HEK293 (cell line): ENCODE results near the gene BOD1L2.

Source experiments
- CTCF ChIA-PET: fragments of 350-600 bp; formaldehyde crosslinking; extraction: SDS; loops from one replicate; lab custom pipeline; 2021; ENCODE audit warnings: antibody characterized with exemption; lab: Yijun Ruan, JAX
- POLR2A ChIA-PET: fragments of 300-600 bp; formaldehyde crosslinking; extraction: SDS; loops from one replicate; lab custom pipeline; 2020; ENCODE audit warnings: antibody characterized with exemption, inconsistent platforms; lab: Yijun Ruan, JAX
- H3K27ac ChIP-seq: fragments of 200-500 bp; sonication (Bioruptor generic); 2 replicates; pipeline ENCODE4 v1.5.1; 2014; ENCODE audit warnings: low read depth, low read length, control low read depth, inconsistent platforms; ENCODE audit errors: extremely low read depth
- H3K36me3 ChIP-seq, 2 experiments: fragments of 200-500 bp in 1 of 2; sonication (Bioruptor generic) in 1 of 2; 1 replicate in 1 of 2; 2 replicates in 1 of 2; pipeline ENCODE4 v1.5.1; 2014 to 2017; ENCODE audit warnings: inconsistent platforms in 2 of 2, low read length in 2 of 2; ENCODE audit not compliant: control insufficient read depth in 2 of 2, insufficient read depth in 1 of 2
- H3K4me1 ChIP-seq: fragments of 200-500 bp; sonication (Bioruptor generic); 2 replicates; pipeline ENCODE4 v1.5.1; 2014; ENCODE audit warnings: mild to moderate bottlenecking, low read length, inconsistent platforms; ENCODE audit not compliant: control insufficient read depth, insufficient read depth
- H3K4me3 ChIP-seq: 2 replicates; pipeline ENCODE4 v1.5.1; 2011; ENCODE audit warnings: low read depth, mild to moderate bottlenecking, control low read depth, low read length, moderate library complexity
- H3K9me3 ChIP-seq: fragments of 200-500 bp; sonication (Bioruptor generic); 2 replicates; pipeline ENCODE4 v1.5.1; 2014; ENCODE audit warnings: low read depth, low read length, inconsistent platforms; ENCODE audit not compliant: control insufficient read depth, insufficient read depth
- HOXA7 ChIP-seq: sonication (generic); formaldehyde crosslinking; IDR thresholded peaks from 2 replicates; pipeline ENCODE4 v1.8.1; 2022; ENCODE audit warnings: missing genetic modification reagents, borderline replicate concordance
- KLF16 ChIP-seq: fragments of 450-650 bp; formaldehyde crosslinking; IDR thresholded peaks from 2 replicates; pipeline ENCODE4 v1.5.1; 2017; ENCODE audit warnings: missing biosample characterization, missing genetic modification characterization
- KLF7 ChIP-seq: fragments of 450-650 bp; formaldehyde crosslinking; IDR thresholded peaks from 2 replicates; pipeline ENCODE4 v1.5.1; 2016; ENCODE audit warnings: missing biosample characterization, missing genetic modification characterization, borderline replicate concordance
- OSR2 ChIP-seq: fragments of 450-650 bp; formaldehyde crosslinking; IDR thresholded peaks from 2 replicates; pipeline ENCODE4 v1.5.1; 2016; ENCODE audit warnings: missing biosample characterization, missing genetic modification characterization
- RBAK ChIP-seq: fragments of 450-650 bp; formaldehyde crosslinking; IDR thresholded peaks from 2 replicates; pipeline ENCODE4 v1.5.1; 2016; ENCODE audit warnings: missing biosample characterization, missing genetic modification characterization
- SALL2 ChIP-seq: fragments of 450-650 bp; formaldehyde crosslinking; IDR thresholded peaks from 2 replicates; pipeline ENCODE4 v1.5.0; 2017; ENCODE audit warnings: missing biosample characterization, mild to moderate bottlenecking, missing genetic modification characterization, borderline replicate concordance
- SCRT1 ChIP-seq: fragments of 450-650 bp; formaldehyde crosslinking; IDR thresholded peaks from 2 replicates; pipeline ENCODE4 v1.5.1; 2016; ENCODE audit warnings: missing biosample characterization, missing genetic modification characterization, borderline replicate concordance
- SP2 ChIP-seq: fragments of 450-650 bp; formaldehyde crosslinking; IDR thresholded peaks from 2 replicates; pipeline ENCODE4 v1.5.1; 2016; ENCODE audit warnings: missing biosample characterization, missing genetic modification characterization
- SP7 ChIP-seq: fragments of 450-650 bp; formaldehyde crosslinking; IDR thresholded peaks from 2 replicates; pipeline ENCODE4 v1.5.1; 2016; ENCODE audit warnings: missing biosample characterization, missing genetic modification characterization
- TCF7L2 ChIP-seq: IDR thresholded peaks from 2 replicates; pipeline ENCODE4 v1.6.1; 2011; ENCODE audit warnings: low read depth, mild to moderate bottlenecking, inconsistent platforms, low read length, moderate library complexity, borderline replicate concordance
- WT1 ChIP-seq: fragments of 450-650 bp; formaldehyde crosslinking; IDR thresholded peaks from 2 replicates; pipeline ENCODE4 v1.5.1; 2016; ENCODE audit warnings: missing biosample characterization, missing genetic modification characterization
- ZNF121 ChIP-seq: fragments of 450-650 bp; formaldehyde crosslinking; IDR thresholded peaks from 2 replicates; pipeline ENCODE4 v1.5.1; 2016; ENCODE audit warnings: missing biosample characterization, missing genetic modification characterization
- ZNF16 ChIP-seq: fragments of 450-650 bp; formaldehyde crosslinking; IDR thresholded peaks from 2 replicates; pipeline ENCODE4 v1.5.1; 2016; ENCODE audit warnings: low read depth, missing biosample characterization, missing genetic modification characterization
- ZNF311 ChIP-seq: fragments of 450-650 bp; formaldehyde crosslinking; IDR thresholded peaks from 2 replicates; pipeline ENCODE4 v1.5.1; 2017; ENCODE audit warnings: missing biosample characterization, missing genetic modification characterization, borderline replicate concordance
- ZNF335 ChIP-seq: fragments of 450-650 bp; formaldehyde crosslinking; conservative IDR thresholded peaks from 2 replicates; pipeline ENCODE4 v1.5.1; 2016; ENCODE audit warnings: missing biosample characterization, missing genetic modification characterization
- ZNF37A ChIP-seq: fragments of 450-650 bp; IDR thresholded peaks from 2 replicates; pipeline ENCODE4 v1.5.1; 2018; ENCODE audit warnings: missing biosample characterization, missing genetic modification characterization
- ZNF394 ChIP-seq: fragments of 450-650 bp; formaldehyde crosslinking; IDR thresholded peaks from 2 replicates; pipeline ENCODE4 v1.5.1; 2016; ENCODE audit warnings: missing biosample characterization, missing genetic modification characterization, mild to moderate bottlenecking, moderate library complexity, borderline replicate concordance
- ZNF416 ChIP-seq: fragments of 450-650 bp; formaldehyde crosslinking; IDR thresholded peaks from 2 replicates; pipeline ENCODE4 v1.5.1; 2016; ENCODE audit warnings: missing biosample characterization, missing genetic modification characterization
- ZNF530 ChIP-seq: fragments of 450-650 bp; formaldehyde crosslinking; IDR thresholded peaks from 2 replicates; pipeline ENCODE4 v1.5.1; 2016; ENCODE audit warnings: low read depth, missing biosample characterization, missing genetic modification characterization
- ZNF544 ChIP-seq: fragments of 450-650 bp; formaldehyde crosslinking; IDR thresholded peaks from 2 replicates; pipeline ENCODE4 v1.5.0; 2017; ENCODE audit warnings: missing biosample characterization, missing genetic modification characterization
- ZNF561 ChIP-seq: fragments of 450-650 bp; IDR thresholded peaks from 2 replicates; pipeline ENCODE4 v1.5.1; 2018; ENCODE audit warnings: missing biosample characterization, missing genetic modification characterization, borderline replicate concordance
- ZNF660 ChIP-seq: fragments of 450-650 bp; IDR thresholded peaks from 2 replicates; pipeline ENCODE4 v1.5.1; 2018; ENCODE audit warnings: missing biosample characterization, mild to moderate bottlenecking, missing genetic modification characterization
- ZNF677 ChIP-seq: fragments of 450-650 bp; IDR thresholded peaks from 2 replicates; pipeline ENCODE4 v1.5.0; 2018; ENCODE audit warnings: missing biosample characterization, mild to moderate bottlenecking, missing genetic modification characterization, moderate library complexity
- ZNF785 ChIP-seq: fragments of 450-650 bp; formaldehyde crosslinking; IDR thresholded peaks from 2 replicates; pipeline ENCODE4 v1.5.1; 2016; ENCODE audit warnings: missing biosample characterization, missing genetic modification characterization
- ZNF843 ChIP-seq: fragments of 450-650 bp; formaldehyde crosslinking; IDR thresholded peaks from 2 replicates; pipeline ENCODE4 v1.5.1; 2016; ENCODE audit warnings: missing biosample characterization, missing genetic modification characterization
- ZSCAN16 ChIP-seq: fragments of 450-650 bp; formaldehyde crosslinking; IDR thresholded peaks from 2 replicates; pipeline ENCODE4 v1.5.1; 2016; ENCODE audit warnings: missing biosample characterization, missing genetic modification characterization
- ZXDB ChIP-seq: fragments of 450-650 bp; formaldehyde crosslinking; IDR thresholded peaks from 2 replicates; pipeline ENCODE4 v1.5.1; 2016; ENCODE audit warnings: missing biosample characterization, missing genetic modification characterization
- TF ChIP-seq, protein P1 (sequence below): fragments of 450-650 bp; formaldehyde crosslinking; IDR thresholded peaks from 2 replicates; pipeline ENCODE4 v1.5.1; 2016; ENCODE audit warnings: missing biosample characterization, missing genetic modification characterization
- TF ChIP-seq, protein P2 (sequence below): fragments of 450-650 bp; formaldehyde crosslinking; IDR thresholded peaks from 2 replicates; pipeline ENCODE4 v1.5.1; 2016; ENCODE audit warnings: missing biosample characterization, missing genetic modification characterization
- TF ChIP-seq, protein P3 (sequence below): fragments of 450-650 bp; formaldehyde crosslinking; IDR thresholded peaks from 2 replicates; pipeline ENCODE4 v1.5.1; 2016; ENCODE audit warnings: missing biosample characterization, missing genetic modification characterization
- TF ChIP-seq, protein P4 (sequence below): fragments of 450-650 bp; IDR thresholded peaks from 2 replicates; pipeline ENCODE4 v1.5.1; 2018; ENCODE audit warnings: missing biosample characterization, mild to moderate bottlenecking, missing genetic modification characterization

Gene BOD1L2

DNA sequence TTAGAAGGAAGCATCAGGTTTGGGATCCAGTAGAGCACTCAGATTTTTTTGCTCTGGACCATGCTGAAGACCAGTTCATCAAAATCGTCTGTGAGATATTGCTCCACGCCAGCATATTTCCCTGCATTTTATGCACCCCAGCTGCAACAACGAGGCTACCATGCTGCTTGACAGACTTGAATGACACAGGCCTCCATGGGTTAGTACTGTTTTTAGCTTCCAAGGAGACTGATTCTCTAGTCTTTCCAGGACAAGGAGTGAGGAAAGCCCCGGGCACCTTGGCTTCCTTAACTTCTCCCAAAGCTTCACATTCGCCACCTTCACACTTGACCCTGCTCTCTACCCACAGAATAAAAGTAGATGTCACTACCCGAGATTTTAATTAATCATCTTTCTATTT lies 17.5 kb downstream of the BOD1L2 start:
- no peak overlapping the region for H3K27ac ChIP-seq
- TF ChIP-seq TCF7L2 (no peak), SP2 (tag by site-specific recombination) (no peak), SP7 (tag by site-specific recombination) (no peak), ZNF785 (tag by site-specific recombination) (no peak), ZNF530 (tag by site-specific recombination) (no peak), ZNF544 (tag by site-specific recombination) (no peak), ZNF677 (tag by site-specific recombination) (no peak), ZNF37A (tag by site-specific recombination) (no peak), ZNF843 (tag by site-specific recombination) (no peak), WT1 (no peak), OSR2 (tag by site-specific recombination) (no peak), KLF7 (tag by site-specific recombination) (no peak), ZNF16 (no peak), ZNF121 (tag by site-specific recombination) (no peak)
- TF ChIP-seq, protein P1, sequence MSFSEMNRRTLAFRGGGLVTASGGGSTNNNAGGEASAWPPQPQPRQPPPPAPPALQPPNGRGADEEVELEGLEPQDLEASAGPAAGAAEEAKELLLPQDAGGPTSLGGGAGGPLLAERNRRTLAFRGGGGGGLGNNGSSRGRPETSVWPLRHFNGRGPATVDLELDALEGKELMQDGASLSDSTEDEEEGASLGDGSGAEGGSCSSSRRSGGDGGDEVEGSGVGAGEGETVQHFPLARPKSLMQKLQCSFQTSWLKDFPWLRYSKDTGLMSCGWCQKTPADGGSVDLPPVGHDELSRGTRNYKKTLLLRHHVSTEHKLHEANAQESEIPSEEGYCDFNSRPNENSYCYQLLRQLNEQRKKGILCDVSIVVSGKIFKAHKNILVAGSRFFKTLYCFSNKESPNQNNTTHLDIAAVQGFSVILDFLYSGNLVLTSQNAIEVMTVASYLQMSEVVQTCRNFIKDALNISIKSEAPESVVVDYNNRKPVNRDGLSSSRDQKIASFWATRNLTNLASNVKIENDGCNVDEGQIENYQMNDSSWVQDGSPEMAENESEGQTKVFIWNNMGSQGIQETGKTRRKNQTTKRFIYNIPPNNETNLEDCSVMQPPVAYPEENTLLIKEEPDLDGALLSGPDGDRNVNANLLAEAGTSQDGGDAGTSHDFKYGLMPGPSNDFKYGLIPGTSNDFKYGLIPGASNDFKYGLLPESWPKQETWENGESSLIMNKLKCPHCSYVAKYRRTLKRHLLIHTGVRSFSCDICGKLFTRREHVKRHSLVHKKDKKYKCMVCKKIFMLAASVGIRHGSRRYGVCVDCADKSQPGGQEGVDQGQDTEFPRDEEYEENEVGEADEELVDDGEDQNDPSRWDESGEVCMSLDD (tag by site-specific recombination) = no peak
- TF ChIP-seq, protein P2, sequence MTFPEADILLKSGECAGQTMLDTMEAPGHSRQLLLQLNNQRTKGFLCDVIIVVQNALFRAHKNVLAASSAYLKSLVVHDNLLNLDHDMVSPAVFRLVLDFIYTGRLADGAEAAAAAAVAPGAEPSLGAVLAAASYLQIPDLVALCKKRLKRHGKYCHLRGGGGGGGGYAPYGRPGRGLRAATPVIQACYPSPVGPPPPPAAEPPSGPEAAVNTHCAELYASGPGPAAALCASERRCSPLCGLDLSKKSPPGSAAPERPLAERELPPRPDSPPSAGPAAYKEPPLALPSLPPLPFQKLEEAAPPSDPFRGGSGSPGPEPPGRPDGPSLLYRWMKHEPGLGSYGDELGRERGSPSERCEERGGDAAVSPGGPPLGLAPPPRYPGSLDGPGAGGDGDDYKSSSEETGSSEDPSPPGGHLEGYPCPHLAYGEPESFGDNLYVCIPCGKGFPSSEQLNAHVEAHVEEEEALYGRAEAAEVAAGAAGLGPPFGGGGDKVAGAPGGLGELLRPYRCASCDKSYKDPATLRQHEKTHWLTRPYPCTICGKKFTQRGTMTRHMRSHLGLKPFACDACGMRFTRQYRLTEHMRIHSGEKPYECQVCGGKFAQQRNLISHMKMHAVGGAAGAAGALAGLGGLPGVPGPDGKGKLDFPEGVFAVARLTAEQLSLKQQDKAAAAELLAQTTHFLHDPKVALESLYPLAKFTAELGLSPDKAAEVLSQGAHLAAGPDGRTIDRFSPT = no peak
- POLR2A ChIA-PET = no interaction called here
- no peaks in the 10 kb centered on the region for H3K36me3 ChIP-seq
- no peak overlapping the region for H3K4me3 ChIP-seq
- H3K4me1 ChIP-seq = no peaks in the 10 kb centered on the region
- CTCF ChIA-PET = no interaction called here
- no peaks in the 10 kb centered on the region for H3K9me3 ChIP-seq

DNA sequence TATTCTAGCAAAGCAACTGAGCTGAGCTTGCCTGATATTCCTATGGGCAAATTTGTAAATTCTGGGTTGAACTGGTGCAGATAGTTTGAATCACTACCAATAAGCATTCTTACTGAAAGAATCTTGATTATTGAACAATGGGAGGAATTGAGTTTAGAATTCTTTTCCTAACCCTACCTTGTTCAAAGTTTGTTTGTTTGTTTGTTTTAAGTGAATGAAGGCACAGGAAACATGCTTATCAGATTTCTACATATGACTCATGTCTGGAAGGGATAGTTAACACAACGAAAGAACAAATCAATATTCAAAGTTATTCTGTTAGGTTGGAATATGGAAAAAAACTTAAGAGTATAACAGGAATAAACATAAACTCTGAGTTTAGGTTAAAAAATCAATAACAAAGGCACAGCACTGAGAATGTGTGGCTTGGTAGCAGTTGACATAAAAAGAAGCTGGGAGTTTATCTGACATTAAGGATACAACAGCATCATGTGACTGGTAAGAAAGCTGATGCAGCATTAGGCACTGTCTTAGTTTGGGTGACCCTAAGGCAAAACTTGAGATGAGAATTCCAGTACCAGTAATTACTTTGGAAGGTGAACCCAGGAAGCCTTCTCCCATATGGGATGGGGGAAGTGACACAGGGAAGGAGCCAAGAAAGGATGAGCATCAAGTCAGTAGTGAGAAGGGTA lies 20.9 kb downstream of the BOD1L2 start:
- Histone ChIP-seq H3K4me3 (no peak overlapping the region), H3K9me3 (no peaks in the 10 kb centered on the region), H3K4me1 (no peaks in the 10 kb centered on the region), H3K27ac (no peak overlapping the region), H3K36me3 (no peaks in the 10 kb centered on the region)
- ChIA-PET CTCF (no interaction called here), POLR2A (no interaction called here)
- TF ChIP-seq KLF16 (tag by site-specific recombination) = no peak
- TF ChIP-seq SALL2 (tag by site-specific recombination) = no peak
- TF ChIP-seq, protein P3, sequence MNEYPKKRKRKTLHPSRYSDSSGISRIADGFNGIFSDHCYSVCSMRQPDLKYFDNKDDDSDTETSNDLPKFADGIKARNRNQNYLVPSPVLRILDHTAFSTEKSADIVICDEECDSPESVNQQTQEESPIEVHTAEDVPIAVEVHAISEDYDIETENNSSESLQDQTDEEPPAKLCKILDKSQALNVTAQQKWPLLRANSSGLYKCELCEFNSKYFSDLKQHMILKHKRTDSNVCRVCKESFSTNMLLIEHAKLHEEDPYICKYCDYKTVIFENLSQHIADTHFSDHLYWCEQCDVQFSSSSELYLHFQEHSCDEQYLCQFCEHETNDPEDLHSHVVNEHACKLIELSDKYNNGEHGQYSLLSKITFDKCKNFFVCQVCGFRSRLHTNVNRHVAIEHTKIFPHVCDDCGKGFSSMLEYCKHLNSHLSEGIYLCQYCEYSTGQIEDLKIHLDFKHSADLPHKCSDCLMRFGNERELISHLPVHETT = no peak
- TF ChIP-seq ZSCAN16 = no peak
- no peak for TF ChIP-seq ZNF394 (tag by site-specific recombination)
- no peak for TF ChIP-seq ZNF416 (tag by site-specific recombination)
- TF ChIP-seq HOXA7 = no peak
- TF ChIP-seq ZNF660 (tag by site-specific recombination) = no peak
- TF ChIP-seq ZNF335 (tag by site-specific recombination) = no peak
- TF ChIP-seq ZNF561 (tag by site-specific recombination) = no peak
- TF ChIP-seq, protein P4, sequence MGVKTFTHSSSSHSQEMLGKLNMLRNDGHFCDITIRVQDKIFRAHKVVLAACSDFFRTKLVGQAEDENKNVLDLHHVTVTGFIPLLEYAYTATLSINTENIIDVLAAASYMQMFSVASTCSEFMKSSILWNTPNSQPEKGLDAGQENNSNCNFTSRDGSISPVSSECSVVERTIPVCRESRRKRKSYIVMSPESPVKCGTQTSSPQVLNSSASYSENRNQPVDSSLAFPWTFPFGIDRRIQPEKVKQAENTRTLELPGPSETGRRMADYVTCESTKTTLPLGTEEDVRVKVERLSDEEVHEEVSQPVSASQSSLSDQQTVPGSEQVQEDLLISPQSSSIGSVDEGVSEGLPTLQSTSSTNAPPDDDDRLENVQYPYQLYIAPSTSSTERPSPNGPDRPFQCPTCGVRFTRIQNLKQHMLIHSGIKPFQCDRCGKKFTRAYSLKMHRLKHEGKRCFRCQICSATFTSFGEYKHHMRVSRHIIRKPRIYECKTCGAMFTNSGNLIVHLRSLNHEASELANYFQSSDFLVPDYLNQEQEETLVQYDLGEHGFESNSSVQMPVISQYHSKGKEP (tag by site-specific recombination) = no peak
- TF ChIP-seq SCRT1 (tag by site-specific recombination) = no peak
- no peak for TF ChIP-seq ZNF311 (tag by site-specific recombination)
- no peak for TF ChIP-seq RBAK (tag by site-specific recombination)
- TF ChIP-seq ZXDB (tag by site-specific recombination) = no peak
